DOHH2 (cell line): ENCODE results near the gene DR1.

Source experiments
- EZH2phosphoT487 ChIP-seq: fragments of 200-600 bp; sonication (generic); IDR thresholded peaks from 2 replicates; pipeline ENCODE4 v1.6.1; 2017; ENCODE audit warnings: borderline replicate concordance, mild to moderate bottlenecking, antibody characterized with exemption, low read length, moderate library complexity, mixed read lengths
- TF ChIP-seq, protein P1 (sequence below): fragments of 200-600 bp; sonication (generic); IDR thresholded peaks from one replicate; pipeline ENCODE4 v1.5.1; 2014; ENCODE audit warnings: antibody characterized with exemption, mild to moderate bottlenecking, low read depth, low read length; ENCODE audit not compliant: poor library complexity, severe bottlenecking

DNA sequence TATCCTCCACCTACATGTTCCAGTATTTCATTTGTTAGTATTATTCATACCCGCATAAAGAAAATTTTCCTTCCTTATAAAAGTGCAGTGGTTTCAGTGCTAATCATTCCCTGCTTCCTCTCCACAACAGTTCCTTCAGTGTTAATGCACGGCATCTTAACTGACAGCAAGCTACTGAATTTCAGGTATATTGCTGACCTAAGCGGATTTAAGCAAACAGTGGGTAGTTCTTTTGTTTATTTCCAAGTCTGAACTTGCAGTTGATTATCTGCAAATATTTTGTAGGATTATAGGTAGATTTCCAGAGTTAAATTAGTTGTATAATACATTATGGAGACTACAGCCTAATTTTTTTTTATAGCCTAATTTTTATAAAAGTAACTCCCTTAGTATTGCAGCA is 15.1 kb upstream of the DR1 start:
- TF ChIP-seq, protein P1, sequence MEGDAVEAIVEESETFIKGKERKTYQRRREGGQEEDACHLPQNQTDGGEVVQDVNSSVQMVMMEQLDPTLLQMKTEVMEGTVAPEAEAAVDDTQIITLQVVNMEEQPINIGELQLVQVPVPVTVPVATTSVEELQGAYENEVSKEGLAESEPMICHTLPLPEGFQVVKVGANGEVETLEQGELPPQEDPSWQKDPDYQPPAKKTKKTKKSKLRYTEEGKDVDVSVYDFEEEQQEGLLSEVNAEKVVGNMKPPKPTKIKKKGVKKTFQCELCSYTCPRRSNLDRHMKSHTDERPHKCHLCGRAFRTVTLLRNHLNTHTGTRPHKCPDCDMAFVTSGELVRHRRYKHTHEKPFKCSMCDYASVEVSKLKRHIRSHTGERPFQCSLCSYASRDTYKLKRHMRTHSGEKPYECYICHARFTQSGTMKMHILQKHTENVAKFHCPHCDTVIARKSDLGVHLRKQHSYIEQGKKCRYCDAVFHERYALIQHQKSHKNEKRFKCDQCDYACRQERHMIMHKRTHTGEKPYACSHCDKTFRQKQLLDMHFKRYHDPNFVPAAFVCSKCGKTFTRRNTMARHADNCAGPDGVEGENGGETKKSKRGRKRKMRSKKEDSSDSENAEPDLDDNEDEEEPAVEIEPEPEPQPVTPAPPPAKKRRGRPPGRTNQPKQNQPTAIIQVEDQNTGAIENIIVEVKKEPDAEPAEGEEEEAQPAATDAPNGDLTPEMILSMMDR = no peak
- TF ChIP-seq EZH2phosphoT487 = no peak
